ENCODE data around the gene LRRC59.

GRCh38 chr17:50347117-50347893 is 50.0 kb downstream of the LRRC59 start:
- TF ChIP-seq SMAD3 (CRISPR knock-in tag; IDR thresholded peaks at IDR 0.05; ENCODE audit: borderline replicate concordance) (no peak), NR3C1 (CRISPR knock-in tag; conservative IDR thresholded peaks at IDR 0.05; ENCODE audit: low read depth) (no peak), ARID4B (CRISPR knock-in tag; IDR thresholded peaks at IDR 0.05; ENCODE audit: borderline replicate concordance) (no peak)
